Common myeloid progenitor, CD34-positive (primary cell): ENCODE data around the gene SIX3.
A peak's percentile ranks its signal among the peaks of the same experiment; 100 is the strongest.

Experiments
- CTCF ChIA-PET: fragments of 350-600 bp; sonication (Branson Sonifier 250); formaldehyde crosslinking; loops from one replicate; lab custom pipeline; 2021; ENCODE audit warnings: antibody characterized with exemption; lab: Charles Lee
- POLR2A ChIA-PET: fragments of 350-600 bp; sonication (Branson Sonifier 250); formaldehyde crosslinking; loops from one replicate; lab custom pipeline; 2021; ENCODE audit warnings: antibody characterized with exemption; lab: Charles Lee
- DNase-seq, 3 donors: peaks; one replicate each; pipeline versions ENCODE4 v3.0.0 to v3.0.0-alpha.2; 2013
- H3K27ac ChIP-seq, 2 experiments: 1 replicate in 1 of 2; 2 replicates in 1 of 2; pipeline ENCODE4 v1.7.0; 2013; ENCODE audit warnings: inconsistent platforms in 2 of 2, low read length in 2 of 2, mild to moderate bottlenecking in 2 of 2, low read depth in 1 of 2, moderate library complexity in 1 of 2; ENCODE audit not compliant: severe bottlenecking in 2 of 2, insufficient read depth in 1 of 2, poor library complexity in 1 of 2
- H3K27me3 ChIP-seq, 5 experiments: replicated peaks in 2 of 5; 1 replicate in 3 of 5; 2 replicates in 2 of 5; pipeline versions ENCODE4 v1.6.1 to v1.7.0; 2013; ENCODE audit warnings: low read length in 4 of 5, mild to moderate bottlenecking in 2 of 5, moderate library complexity in 2 of 5, inconsistent platforms in 1 of 5; ENCODE audit not compliant: insufficient read depth in 5 of 5, control insufficient read depth in 4 of 5
- H3K36me3 ChIP-seq, 4 experiments: 1 replicate in 2 of 4; 2 replicates in 2 of 4; pipeline versions ENCODE4 v1.6.1 to v1.7.0; 2013; ENCODE audit warnings: low read length in 3 of 4, control low read depth in 1 of 4, mild to moderate bottlenecking in 1 of 4; ENCODE audit not compliant: control insufficient read depth in 4 of 4, insufficient read depth in 4 of 4
- H3K4me1 ChIP-seq, 4 experiments: 1 replicate in 3 of 4; 2 replicates in 1 of 4; pipeline versions ENCODE4 v1.6.1 to v1.7.1; 2013; ENCODE audit warnings: low read length in 3 of 4, mild to moderate bottlenecking in 3 of 4, control low read depth in 1 of 4, inconsistent platforms in 1 of 4, moderate library complexity in 1 of 4; ENCODE audit not compliant: control insufficient read depth in 4 of 4, insufficient read depth in 4 of 4; ENCODE audit errors: control extremely low read depth in 1 of 4
- H3K4me3 ChIP-seq, 7 experiments: 1 replicate in 4 of 7; 2 replicates in 3 of 7; pipeline versions ENCODE4 v1.5.1 to v1.7.0; 2013; ENCODE audit warnings: mild to moderate bottlenecking in 7 of 7, low read length in 6 of 7, moderate library complexity in 6 of 7, inconsistent platforms in 2 of 7, low read depth in 2 of 7, control low read depth in 1 of 7; ENCODE audit not compliant: insufficient read depth in 4 of 7, control insufficient read depth in 1 of 7; ENCODE audit errors: extremely low read depth in 1 of 7
- H3K9me3 ChIP-seq, 5 experiments: 1 replicate in 4 of 5; 2 replicates in 1 of 5; pipeline versions ENCODE4 v1.6.1 to v1.7.1; 2013; ENCODE audit warnings: low read length in 4 of 5, mild to moderate bottlenecking in 2 of 5, inconsistent platforms in 1 of 5, low read depth in 1 of 5, moderate library complexity in 1 of 5; ENCODE audit not compliant: control insufficient read depth in 4 of 5, insufficient read depth in 2 of 5; ENCODE audit errors: control extremely low read depth in 1 of 5
- WGBS: methylation state at CpG from one replicate; pipeline ENCODE4 v1.1.5; 2013; ENCODE audit not compliant: insufficient coverage; 5-methylcytosine and 5-hydroxymethylcytosine counted together

Gene SIX3

GRCh38 chr2:44930274-44931197, 11.0 kb upstream of the SIX3 start:
- Histone ChIP-seq H3K9me3 (peaks cover 0 to 3% (median 0%) of the 10 kb centered on the region in 5 experiments), H3K27ac (no peak overlapping the region), H3K36me3 (no peaks in the 10 kb centered on the region), H3K27me3 (peaks cover 13 to 99% (median 61%) of the 10 kb centered on the region in 5 experiments), H3K4me1 (peaks cover 0 to 49% (median 40%) of the 10 kb centered on the region in 4 experiments), H3K4me3 (peak overlapping the region in 1 of 7 experiments; percentile 5)
- CTCF ChIA-PET = interaction anchor here (0.7 to 1.4 kb wide), 2 partner anchors 13 to 206 kb away, joined by 3 to 5 read pairs; no protein-coding TSS in a partner anchor
- DNase-seq = peak in 1 of 3 donors; percentile 48
- POLR2A ChIA-PET = no interaction called here
- WGBS = 2% methylated on average over 16 of the region's 28 CpGs

- H3K4me1 ChIP-seq = peaks cover 0 to 53% (median 42%) of the 10 kb centered on the region in 4 experiments
- POLR2A ChIA-PET = no interaction called here
- H3K27ac ChIP-seq = no peak overlapping the region
- DNase-seq = peak in 1 of 3 donors; percentile 5
- H3K4me3 ChIP-seq = no peak overlapping the region
- CTCF ChIA-PET = interaction anchor here (1.2 to 1.4 kb wide), 2 partner anchors 12 to 24 kb away, joined by 3 to 5 read pairs; no protein-coding TSS in a partner anchor
- H3K36me3 ChIP-seq = no peaks in the 10 kb centered on the region
- 44% methylated on average over 3 of the region's 10 CpGs for WGBS
- H3K9me3 ChIP-seq = peaks cover 0 to 3% (median 0%) of the 10 kb centered on the region in 5 experiments
- peaks cover 13 to 99% (median 57%) of the 10 kb centered on the region in 5 experiments for H3K27me3 ChIP-seq
Measured at GRCh38 chr2:44931198-44931780, 10.2 kb upstream of the SIX3 start.

DNA sequence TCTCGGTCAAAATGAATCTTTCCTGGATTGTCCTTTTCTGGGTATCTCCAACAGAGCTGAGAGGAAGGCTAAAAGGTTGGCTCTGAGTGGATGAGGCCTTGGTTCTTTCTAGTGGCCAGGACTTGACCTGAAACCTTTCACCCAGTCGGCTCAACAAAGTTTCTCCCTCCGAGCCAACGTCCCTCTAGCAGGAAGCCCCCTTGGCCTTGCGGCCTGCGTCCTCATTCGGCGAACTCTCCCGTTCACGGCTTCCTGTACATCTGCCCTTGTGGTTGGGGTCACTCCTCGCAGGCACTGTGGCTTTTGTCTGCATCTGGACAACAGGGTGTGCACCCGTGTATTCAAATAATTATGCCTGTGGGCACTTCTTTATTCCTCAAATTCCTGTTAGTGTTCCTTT, 9.4 kb upstream of the SIX3 start:
- no peak overlapping the region for H3K4me3 ChIP-seq
- POLR2A ChIA-PET = interaction anchor here (0.6 kb wide), 1 partner anchor 950 kb away, joined by 3 read pairs; no protein-coding TSS in a partner anchor
- CTCF ChIA-PET = interaction anchor here (1.1 to 1.2 kb wide), 2 partner anchors 11 to 23 kb away, joined by 3 read pairs; no protein-coding TSS in a partner anchor

DNA sequence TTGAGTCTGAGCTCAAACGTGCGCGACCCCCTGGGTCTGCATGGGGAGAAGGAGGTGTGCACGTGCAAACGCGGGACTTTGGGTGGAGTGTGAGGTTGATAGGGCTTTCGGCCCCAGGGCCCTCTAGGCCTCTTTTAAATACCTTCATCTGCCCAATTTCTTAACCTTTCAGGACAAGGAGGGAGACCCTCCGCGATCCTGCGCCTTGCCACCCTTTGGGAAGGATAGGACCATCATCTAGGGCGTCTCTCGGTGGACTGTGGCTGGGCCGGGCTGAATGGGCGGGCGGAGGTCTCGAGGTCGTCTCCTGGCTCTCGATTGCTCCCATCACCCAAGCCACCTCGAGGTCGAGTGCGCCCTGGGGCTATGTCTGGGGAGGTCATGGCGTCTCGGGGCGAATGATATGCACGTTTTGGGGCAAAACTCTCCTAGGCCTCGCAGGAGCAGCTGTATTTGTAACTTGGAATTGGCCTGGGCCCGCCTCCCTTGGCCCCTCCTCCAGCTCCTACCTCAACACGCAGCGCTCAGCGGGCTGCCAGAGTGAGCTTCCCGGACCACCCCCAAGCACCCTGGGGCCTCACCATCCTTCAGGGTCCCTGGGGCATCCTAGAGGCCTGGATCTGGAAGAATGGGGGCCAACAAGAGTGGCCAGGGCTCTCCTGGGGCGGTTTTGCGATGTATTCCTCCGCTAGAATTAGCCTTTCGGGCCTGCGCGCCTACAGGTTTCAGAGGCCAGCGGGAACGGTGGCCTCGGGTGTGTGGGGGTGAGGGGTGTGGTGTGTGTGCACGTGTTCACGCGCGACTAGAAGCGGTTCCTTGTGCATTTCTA, 8.7 kb upstream of the SIX3 start:
- H3K4me3 ChIP-seq = peak overlapping the region in 2 of 7 experiments; percentile 8 to 24
- CTCF ChIA-PET = interaction anchor here (1.1 to 1.2 kb wide), 2 partner anchors 10 to 22 kb away, joined by 3 read pairs; no protein-coding TSS in a partner anchor
- DNase-seq = peak in 1 of 3 donors; percentile 43
- peaks cover 0 to 3% (median 0%) of the 10 kb centered on the region in 5 experiments for H3K9me3 ChIP-seq
- POLR2A ChIA-PET = interaction anchor here (0.6 kb wide), 1 partner anchor 949 kb away, joined by 3 read pairs; no protein-coding TSS in a partner anchor
- no peaks in the 10 kb centered on the region for H3K36me3 ChIP-seq
- peaks cover 3 to 100% (median 61%) of the 10 kb centered on the region in 5 experiments for H3K27me3 ChIP-seq
- H3K27ac ChIP-seq = no peak overlapping the region
- H3K4me1 ChIP-seq = peaks cover 0 to 56% (median 43%) of the 10 kb centered on the region in 4 experiments
- 9% methylated on average over 36 of the region's 45 CpGs for WGBS

More for the DNA sequence above, 9.4 kb upstream of the SIX3 start:
- peaks cover 0 to 3% (median 0%) of the 10 kb centered on the region in 5 experiments for H3K9me3 ChIP-seq
- H3K36me3 ChIP-seq = no peaks in the 10 kb centered on the region
- WGBS = 1% methylated on average over 11 of the region's 12 CpGs
- DNase-seq = peak in 1 of 3 donors; percentile 48
- H3K27me3 ChIP-seq = peaks cover 10 to 100% (median 59%) of the 10 kb centered on the region in 5 experiments
- peaks cover 0 to 53% (median 42%) of the 10 kb centered on the region in 4 experiments for H3K4me1 ChIP-seq
- no peak overlapping the region for H3K27ac ChIP-seq

- 8% methylated on average over 10 of the region's 19 CpGs for WGBS
Measured at GRCh38 chr2:44933434-44933951, 8.0 kb upstream of the SIX3 start.

More at GRCh38 chr2:44933434-44933951, 8.0 kb upstream of the SIX3 start:
- Histone ChIP-seq H3K27me3 (peaks cover 3 to 100% (median 64%) of the 10 kb centered on the region in 5 experiments), H3K36me3 (no peaks in the 10 kb centered on the region), H3K4me1 (peaks cover 0 to 59% (median 45%) of the 10 kb centered on the region in 4 experiments), H3K27ac (no peak overlapping the region), H3K9me3 (peaks cover 0 to 3% (median 0%) of the 10 kb centered on the region in 5 experiments), H3K4me3 (peak overlapping the region in 1 of 7 experiments; percentile 24)
- DNase-seq = peak in 1 of 3 donors; percentile 3
- ChIA-PET CTCF (no interaction called here), POLR2A (interaction anchor here (0.6 kb wide), 1 partner anchor 803 kb away, joined by 3 read pairs; no protein-coding TSS in a partner anchor)
